H9 (cell line): ENCODE data around the gene LONRF3. TPM values are rescaled to one million over a fixed set of nuclear protein-coding genes. Genes with fewer than 3 reads are reported as not detected.

Experiments used
- DNase-seq: peaks from one replicate; pipeline ENCODE4 v3.0.0-alpha.2; 2017
- H2AFZ ChIP-seq: one replicate; pipeline ENCODE4 v1.6.1; 2013; ENCODE audit warnings: mild to moderate bottlenecking, low read length, control low read depth, moderate library complexity
- H2AK5ac ChIP-seq: 2 replicates; pipeline ENCODE4 v1.6.1; 2013; ENCODE audit warnings: low read length, control low read depth, mixed read lengths; ENCODE audit not compliant: insufficient read length
- H2BK120ac ChIP-seq: one replicate; pipeline ENCODE4 v1.6.1; 2013; ENCODE audit warnings: low read depth, mild to moderate bottlenecking, low read length, control low read depth, inconsistent platforms; ENCODE audit not compliant: poor library complexity, severe bottlenecking
- H2BK12ac ChIP-seq: 2 replicates; pipeline ENCODE4 v1.6.1; 2013; ENCODE audit warnings: low read length, control low read depth, mixed read lengths, low read depth; ENCODE audit not compliant: insufficient read length
- H2BK15ac ChIP-seq: 2 replicates; pipeline ENCODE4 v1.6.1; 2013; ENCODE audit warnings: low read depth, low read length, control low read depth
- H2BK20ac ChIP-seq: one replicate; pipeline ENCODE4 v1.6.1; 2013; ENCODE audit warnings: low read depth, mild to moderate bottlenecking, low read length, control low read depth, inconsistent platforms; ENCODE audit not compliant: poor library complexity, severe bottlenecking
- H2BK5ac ChIP-seq: 2 replicates; pipeline ENCODE4 v1.6.1; 2013; ENCODE audit warnings: low read length, control low read depth, mixed read lengths; ENCODE audit not compliant: insufficient read length
- H3K14ac ChIP-seq: 2 replicates; pipeline ENCODE4 v1.6.1; 2013; ENCODE audit warnings: low read length, control low read depth; ENCODE audit not compliant: insufficient read depth
- H3K18ac ChIP-seq: 2 replicates; pipeline ENCODE4 v1.6.1; 2013; ENCODE audit warnings: low read depth, mild to moderate bottlenecking, mixed read lengths, low read length, control low read depth; ENCODE audit not compliant: insufficient read length
- H3K23ac ChIP-seq: 2 replicates; pipeline ENCODE4 v1.6.1; 2013; ENCODE audit warnings: low read length, control low read depth, mixed read lengths, low read depth; ENCODE audit not compliant: insufficient read length
- H3K23me2 ChIP-seq: 2 replicates; pipeline ENCODE4 v1.6.1; 2013; ENCODE audit warnings: low read depth, mild to moderate bottlenecking, mixed read lengths, low read length, control low read depth; ENCODE audit not compliant: insufficient read length, poor library complexity, severe bottlenecking
- H3K27ac ChIP-seq: 2 replicates; pipeline ENCODE4 v1.5.1; 2013; ENCODE audit warnings: low read length, control low read depth, mixed read lengths, low read depth; ENCODE audit not compliant: insufficient read length
- H3K27me3 ChIP-seq: 2 replicates; pipeline ENCODE4 v1.6.1; 2013; ENCODE audit warnings: low read length, control low read depth, inconsistent platforms; ENCODE audit not compliant: insufficient read depth
- H3K4ac ChIP-seq: 2 replicates; pipeline ENCODE4 v1.6.1; 2013; ENCODE audit warnings: low read depth, mild to moderate bottlenecking, control low read depth, inconsistent platforms, low read length, moderate library complexity
- H3K4me1 ChIP-seq: 2 replicates; pipeline ENCODE4 v1.6.1; 2013; ENCODE audit warnings: low read length, control low read depth, inconsistent platforms; ENCODE audit not compliant: insufficient read depth
- H3K4me2 ChIP-seq: 2 replicates; pipeline ENCODE4 v1.6.1; 2013; ENCODE audit warnings: low read length, control low read depth, mixed read lengths; ENCODE audit not compliant: insufficient read length, insufficient read depth
- H3K56ac ChIP-seq: 2 replicates; pipeline ENCODE4 v1.6.1; 2013; ENCODE audit warnings: low read depth, mild to moderate bottlenecking, mixed read lengths, low read length, control low read depth; ENCODE audit not compliant: insufficient read length
- H3K79me1 ChIP-seq: 2 replicates; pipeline ENCODE4 v1.6.1; 2013; ENCODE audit warnings: low read depth, mild to moderate bottlenecking, moderate library complexity, low read length, control low read depth, inconsistent platforms; ENCODE audit not compliant: insufficient read depth, poor library complexity, severe bottlenecking
- H3K79me2 ChIP-seq: 2 replicates; pipeline ENCODE4 v1.6.1; 2013; ENCODE audit warnings: low read length, control low read depth, inconsistent platforms; ENCODE audit not compliant: insufficient read depth
- H3K9ac ChIP-seq: 2 replicates; pipeline ENCODE4 v1.6.1; 2013; ENCODE audit warnings: low read length, control low read depth, mixed read lengths; ENCODE audit not compliant: insufficient read length; ENCODE audit errors: extremely low read depth
- H3K9me3 ChIP-seq: one replicate; pipeline ENCODE4 v1.6.1; 2013; ENCODE audit warnings: low read depth, low read length, inconsistent platforms; ENCODE audit not compliant: control insufficient read depth
- H3T11ph ChIP-seq: one replicate; pipeline ENCODE4 v1.6.1; 2013; ENCODE audit warnings: mild to moderate bottlenecking, low read length, control low read depth, inconsistent platforms
- H4K20me1 ChIP-seq: one replicate; pipeline ENCODE4 v1.6.1; 2013; ENCODE audit not compliant: control insufficient read depth, insufficient read length, insufficient read depth
- H4K5ac ChIP-seq: 2 replicates; pipeline ENCODE4 v1.6.1; 2013; ENCODE audit warnings: low read depth, mild to moderate bottlenecking, mixed read lengths, low read length, control low read depth; ENCODE audit not compliant: insufficient read length
- H4K8ac ChIP-seq: replicated peaks from 2 replicates; pipeline ENCODE4 v1.6.1; 2013; ENCODE audit warnings: low read length, control low read depth, mixed read lengths, low read depth; ENCODE audit not compliant: insufficient read length
- H4K91ac ChIP-seq: 2 replicates; pipeline ENCODE4 v1.6.1; 2013; ENCODE audit warnings: low read depth, mild to moderate bottlenecking, moderate library complexity, mixed read lengths, low read length, control low read depth; ENCODE audit not compliant: insufficient read length
- H3K27ac Mint-ChIP-seq, 3 experiments: 2 replicates in 2 of 3; 3 replicates in 1 of 3; pipeline ENCODE4 v1.8.0; 2020 to 2021; ENCODE audit warnings: mixed read lengths in 3 of 3, mild to moderate bottlenecking in 1 of 3, moderate library complexity in 1 of 3
- H3K27me3 Mint-ChIP-seq: 2 replicates; pipeline ENCODE4 v1.8.0; 2021; ENCODE audit warnings: low read depth, mild to moderate bottlenecking, moderate library complexity, mixed read lengths
- H3K36me3 Mint-ChIP-seq, 3 experiments: 2 replicates in 2 of 3; 3 replicates in 1 of 3; pipeline ENCODE4 v1.8.0; 2020 to 2021; ENCODE audit warnings: low read depth in 3 of 3, mixed read lengths in 3 of 3; ENCODE audit not compliant: insufficient read depth in 1 of 3
- H3K4me1 Mint-ChIP-seq, 2 experiments: 2 replicates each; pipeline ENCODE4 v1.8.0; 2020; ENCODE audit warnings: mixed read lengths in 2 of 2
- H3K4me3 Mint-ChIP-seq, 2 experiments: 2 replicates in 1 of 2; 3 replicates in 1 of 2; pipeline ENCODE4 v1.8.0; 2020 to 2021; ENCODE audit warnings: mild to moderate bottlenecking in 2 of 2, mixed read lengths in 2 of 2, moderate library complexity in 1 of 2
- H3K9me3 Mint-ChIP-seq, 2 experiments: 2 replicates in 1 of 2; 3 replicates in 1 of 2; pipeline ENCODE4 v1.8.0; 2020; ENCODE audit warnings: mild to moderate bottlenecking in 2 of 2, mixed read lengths in 2 of 2, moderate library complexity in 1 of 2
- WGBS: extraction: QIAGEN DNeasy Blood & Tissue Kit; methylation state at CpG from one replicate; pipeline ENCODE4 v1.1.7; 2013; ENCODE audit warnings: missing lambda C conversion rate, low lambda C conversion rate, mixed read lengths; ENCODE audit not compliant: insufficient read length; ENCODE audit errors: extremely low coverage; 5-methylcytosine and 5-hydroxymethylcytosine counted together
- total RNA-seq: library from RNA; stranded (reverse); gene quantifications from 2 replicates; pipeline ENCODE4 v1.2.1, GENCODE V29; 2021
- TF ChIP-seq, protein P1 (sequence below): fragments of 200-600 bp; sonication (generic); conservative IDR thresholded peaks from 3 replicates; pipeline ENCODE4 v1.8.0; 2021; ENCODE audit warnings: antibody characterized with exemption, mild to moderate bottlenecking

LONRF3 gene
- total RNA-seq, 1 experiment from 2014 or later = 0.33 TPM

DNA sequence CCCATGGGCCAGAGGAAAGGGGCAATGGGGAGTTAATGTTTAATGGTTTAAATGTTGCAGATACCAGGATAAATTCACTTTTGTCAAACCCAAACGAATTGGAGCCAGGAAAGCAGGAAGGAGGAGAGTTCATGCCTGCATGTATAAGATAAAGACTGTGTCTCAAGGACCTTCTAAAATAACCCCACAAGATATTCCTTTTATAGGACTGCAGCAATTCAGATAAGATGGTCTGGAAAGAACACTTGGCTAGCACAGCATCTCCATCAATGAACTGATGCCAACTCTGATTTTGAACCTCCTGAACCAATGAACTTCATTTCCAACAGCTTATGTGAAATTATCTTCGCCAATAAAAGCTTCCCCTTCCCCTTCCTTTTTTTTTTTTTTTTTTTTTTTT, 31.3 kb upstream of the LONRF3 start:
- no peak overlapping the region for H3K23ac ChIP-seq
- no peaks in the 10 kb centered on the region for H3K27me3 ChIP-seq
- H2BK5ac ChIP-seq = no peak overlapping the region
- H3K79me1 ChIP-seq = no peaks in the 10 kb centered on the region
- H3K36me3 Mint-ChIP-seq = no peaks in the 10 kb centered on the region; a peak in 1 of 7 replicates
- H3K4me1 ChIP-seq = no peaks in the 10 kb centered on the region
- no peak overlapping the region for H4K91ac ChIP-seq
- peaks cover 46 to 67% of the 10 kb centered on the region in 2 experiments for H3K9me3 Mint-ChIP-seq
- no peaks in the 10 kb centered on the region for H3K79me2 ChIP-seq
- H4K20me1 ChIP-seq = no peaks in the 10 kb centered on the region
- no peak for DNase-seq
- H3K27ac Mint-ChIP-seq = no peak overlapping the region
- H3K23me2 ChIP-seq = no peaks in the 10 kb centered on the region
- no peak overlapping the region for H3K14ac ChIP-seq
- H4K8ac ChIP-seq = no peak overlapping the region
- no peak overlapping the region for H3K18ac ChIP-seq
- no peak overlapping the region for H3T11ph ChIP-seq
- no peak overlapping the region for H3K56ac ChIP-seq
- H3K9me3 ChIP-seq = peaks cover 17% of the 10 kb centered on the region
- H2BK12ac ChIP-seq = no peak overlapping the region
- no peaks in the 10 kb centered on the region for H3K4me1 Mint-ChIP-seq
- no peak overlapping the region for H2AK5ac ChIP-seq
- H2BK15ac ChIP-seq = no peak overlapping the region
- H2BK20ac ChIP-seq = no peak overlapping the region
- TF ChIP-seq, protein P1, sequence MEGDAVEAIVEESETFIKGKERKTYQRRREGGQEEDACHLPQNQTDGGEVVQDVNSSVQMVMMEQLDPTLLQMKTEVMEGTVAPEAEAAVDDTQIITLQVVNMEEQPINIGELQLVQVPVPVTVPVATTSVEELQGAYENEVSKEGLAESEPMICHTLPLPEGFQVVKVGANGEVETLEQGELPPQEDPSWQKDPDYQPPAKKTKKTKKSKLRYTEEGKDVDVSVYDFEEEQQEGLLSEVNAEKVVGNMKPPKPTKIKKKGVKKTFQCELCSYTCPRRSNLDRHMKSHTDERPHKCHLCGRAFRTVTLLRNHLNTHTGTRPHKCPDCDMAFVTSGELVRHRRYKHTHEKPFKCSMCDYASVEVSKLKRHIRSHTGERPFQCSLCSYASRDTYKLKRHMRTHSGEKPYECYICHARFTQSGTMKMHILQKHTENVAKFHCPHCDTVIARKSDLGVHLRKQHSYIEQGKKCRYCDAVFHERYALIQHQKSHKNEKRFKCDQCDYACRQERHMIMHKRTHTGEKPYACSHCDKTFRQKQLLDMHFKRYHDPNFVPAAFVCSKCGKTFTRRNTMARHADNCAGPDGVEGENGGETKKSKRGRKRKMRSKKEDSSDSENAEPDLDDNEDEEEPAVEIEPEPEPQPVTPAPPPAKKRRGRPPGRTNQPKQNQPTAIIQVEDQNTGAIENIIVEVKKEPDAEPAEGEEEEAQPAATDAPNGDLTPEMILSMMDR = no peak
- no peak overlapping the region for H2BK120ac ChIP-seq
- no peak overlapping the region for H2AFZ ChIP-seq
- H3K27ac ChIP-seq = no peak overlapping the region
- WGBS = no CpG with 5 or more reads among the region's 2 CpGs
- no peak overlapping the region for H3K4ac ChIP-seq
- H4K5ac ChIP-seq = no peak overlapping the region
- H3K27me3 Mint-ChIP-seq = peaks cover 25% of the 10 kb centered on the region
- H3K4me3 Mint-ChIP-seq = no peak overlapping the region
- H3K4me2 ChIP-seq = no peak overlapping the region
- H3K9ac ChIP-seq = no peak overlapping the region
